Stimulated activated CD8-positive, alpha-beta memory T cell treated with anti-CD3 and anti-CD28 coated beads, Interleukin-2, amount 100 ng/mL, for 48 hours (primary cell): ENCODE results near the gene RAB11FIP3.
"Not testable (repeated sequence)": the region's sequence is repeated elsewhere in the genome, so short reads cannot be mapped to it uniquely, and the experiment has no call there.

Experiments used
- DNase-seq, 2 donors: peaks; one replicate each; pipeline ENCODE4 v3.0.0-alpha.2; 2020; ENCODE audit warnings: low read depth in 2 of 2

Gene RAB11FIP3

DNA sequence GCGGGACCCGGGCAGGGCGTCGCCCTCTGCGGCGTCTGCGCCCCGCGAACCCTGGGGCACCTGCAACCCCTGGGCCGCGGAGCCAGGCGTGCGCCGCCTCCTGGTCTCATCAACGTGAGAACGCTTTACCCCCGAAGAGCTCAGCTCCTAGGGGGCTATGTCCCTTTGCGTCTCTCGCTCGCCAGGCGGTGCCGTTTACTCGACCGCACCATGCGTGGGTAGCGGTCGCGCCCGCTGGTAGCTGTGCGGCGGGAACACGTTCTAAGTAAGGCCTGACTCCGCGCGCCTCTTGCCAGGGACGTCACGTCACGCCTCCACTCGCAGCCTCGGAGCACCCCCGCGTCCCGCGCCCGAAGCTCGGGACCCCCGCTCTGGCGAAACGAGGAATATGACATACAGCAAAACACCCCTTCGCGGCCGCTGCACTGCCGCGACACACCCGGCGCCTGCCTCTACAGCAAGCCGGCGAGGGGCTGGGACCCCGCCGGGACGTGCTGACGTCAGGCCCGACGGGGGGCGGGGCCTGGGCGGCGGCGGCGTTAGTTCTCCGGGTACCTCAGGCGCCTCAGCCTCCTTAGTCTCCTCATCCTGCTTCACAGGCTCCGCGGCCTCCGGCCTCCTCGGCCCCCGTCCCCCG lies at the start of gene RAB11FIP3:
Gene RAB11FIP3, plus strand, starts transcription at position 568 of the 637 bp plus-strand sequence. CDS start 358 bp downstream, outside the sequence.
- peak; percentile 80 to 82 for DNase-seq

GRCh38 chr16:375927-376816 lies 49.3 kb upstream of the RAB11FIP3 start:
- DNase-seq: no peak

DNA sequence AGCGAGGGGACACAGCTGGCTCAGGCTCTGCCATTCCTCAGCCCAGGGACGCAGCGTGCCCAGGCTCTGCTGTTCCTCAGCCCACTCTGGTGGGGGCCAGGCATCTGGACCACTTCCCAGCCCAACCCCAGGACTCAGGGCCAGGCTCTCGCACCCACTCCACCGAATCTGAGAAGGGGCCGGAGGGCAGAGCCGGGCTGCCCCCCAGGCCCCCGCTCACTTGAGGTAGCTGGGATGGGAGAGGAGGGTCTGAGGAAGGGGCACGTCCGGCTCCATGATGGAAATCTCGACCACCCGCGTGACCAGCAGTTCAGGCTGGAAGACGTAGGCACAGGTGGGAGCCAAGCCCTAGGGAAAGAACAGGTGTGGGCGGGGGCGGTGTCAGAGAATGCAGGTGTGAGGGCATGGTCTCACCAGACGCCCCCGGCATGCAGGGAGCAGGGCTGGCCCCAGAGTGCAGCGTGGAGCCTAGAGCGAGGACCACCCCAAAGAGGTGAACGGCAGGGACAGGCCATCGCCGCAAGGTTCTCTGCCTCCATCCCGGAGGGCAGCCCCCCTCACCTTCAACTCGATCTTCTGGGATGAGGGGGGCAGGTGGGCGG lies 48.5 kb upstream of the RAB11FIP3 start:
- DNase-seq: no peak

GRCh38 chr16:377419-377951 lies 48.0 kb upstream of the RAB11FIP3 start:
- no peak for DNase-seq

- not testable (repeated sequence) for DNase-seq
Observed at GRCh38 chr16:378113-378820, 47.2 kb upstream of the RAB11FIP3 start.

DNA sequence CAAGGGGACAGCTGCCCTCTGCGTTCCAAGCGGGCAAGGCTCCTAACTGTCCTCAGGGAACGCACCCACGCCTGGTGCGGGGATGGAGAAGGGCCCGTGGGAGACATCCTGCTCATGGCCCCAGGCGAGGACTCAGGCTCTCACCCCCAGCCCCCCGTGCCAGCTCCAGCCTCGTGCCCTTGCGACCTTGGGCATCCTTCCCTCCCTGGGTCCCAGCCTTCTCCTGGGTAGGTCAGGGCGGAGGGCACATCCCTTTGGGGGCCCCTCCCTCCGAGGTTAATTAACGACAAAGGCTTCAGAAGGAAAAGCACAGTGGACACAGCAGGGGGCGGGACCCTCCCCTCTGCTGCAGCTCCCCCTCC lies 46.6 kb upstream of the RAB11FIP3 start:
- no peak for DNase-seq

GRCh38 chr16:379183-379960 lies 46.1 kb upstream of the RAB11FIP3 start:
- DNase-seq: no peak

GRCh38 chr16:379961-380761 lies 45.3 kb upstream of the RAB11FIP3 start:
- no peak for DNase-seq

- no peak for DNase-seq
Observed at GRCh38 chr16:380762-381011, 44.8 kb upstream of the RAB11FIP3 start.

- DNase-seq: no peak
Observed at GRCh38 chr16:381012-381788, 44.2 kb upstream of the RAB11FIP3 start.

GRCh38 chr16:381789-382717 lies 43.4 kb upstream of the RAB11FIP3 start, which contains the start of gene PGAP6:
TSS of gene PGAP6 (minus strand) at chr16:381978. CDS start at chr16:381821, 157 bp downstream.
- DNase-seq: peak; percentile 47 to 61

GRCh38 chr16:383326-384051 lies 42.0 kb upstream of the RAB11FIP3 start:
- peak in 1 of 2 donors; percentile 37 for DNase-seq

DNA sequence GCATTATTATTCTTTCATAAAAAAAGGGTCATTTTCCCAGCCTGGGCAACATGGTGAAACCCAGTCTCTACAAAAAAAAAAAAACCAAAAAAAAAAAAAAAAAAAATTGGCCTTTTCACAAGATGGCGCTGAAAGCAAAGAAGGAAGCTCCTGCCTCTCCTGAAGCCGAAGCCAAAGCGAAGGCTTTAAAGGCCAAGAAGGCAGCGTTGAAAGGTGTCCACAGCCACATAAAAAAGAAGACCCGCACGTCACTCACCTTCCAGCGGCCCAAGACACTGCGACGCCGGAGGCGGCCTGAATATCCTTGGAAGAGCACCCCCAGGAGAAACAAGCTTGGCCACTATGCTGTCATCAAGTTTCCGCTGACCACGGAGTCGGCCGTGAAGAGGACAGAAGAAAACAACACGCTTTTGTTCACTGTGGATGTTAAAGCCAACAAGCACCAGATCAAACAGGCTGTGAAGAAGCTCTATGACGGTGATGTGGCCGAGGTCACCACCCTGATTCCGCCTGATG lies 38.8 kb upstream of the RAB11FIP3 start:
- DNase-seq: no peak

GRCh38 chr16:387761-388666 lies 37.4 kb upstream of the RAB11FIP3 start:
- not testable (repeated sequence) for DNase-seq

DNA sequence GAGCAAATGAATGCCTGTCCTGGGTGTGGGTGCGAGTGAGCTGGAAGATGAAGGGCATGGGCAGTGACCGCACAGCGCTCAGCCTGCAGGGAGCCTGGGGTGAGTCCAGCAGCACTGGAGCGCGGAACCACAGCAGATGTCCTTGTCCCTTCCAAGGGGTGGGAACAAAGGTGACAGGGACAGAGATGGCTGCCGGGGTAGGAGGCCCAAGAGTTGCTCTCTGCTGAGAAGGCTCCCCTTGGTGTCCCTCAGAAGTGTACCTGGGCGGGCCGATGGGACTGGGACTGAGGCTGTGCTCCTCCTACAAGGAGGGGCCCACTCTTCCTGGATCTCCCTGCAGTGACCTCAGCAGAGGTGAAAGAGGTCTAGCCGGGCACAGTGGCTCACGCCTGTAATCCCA lies 36.1 kb upstream of the RAB11FIP3 start:
- DNase-seq: no peak

DNA sequence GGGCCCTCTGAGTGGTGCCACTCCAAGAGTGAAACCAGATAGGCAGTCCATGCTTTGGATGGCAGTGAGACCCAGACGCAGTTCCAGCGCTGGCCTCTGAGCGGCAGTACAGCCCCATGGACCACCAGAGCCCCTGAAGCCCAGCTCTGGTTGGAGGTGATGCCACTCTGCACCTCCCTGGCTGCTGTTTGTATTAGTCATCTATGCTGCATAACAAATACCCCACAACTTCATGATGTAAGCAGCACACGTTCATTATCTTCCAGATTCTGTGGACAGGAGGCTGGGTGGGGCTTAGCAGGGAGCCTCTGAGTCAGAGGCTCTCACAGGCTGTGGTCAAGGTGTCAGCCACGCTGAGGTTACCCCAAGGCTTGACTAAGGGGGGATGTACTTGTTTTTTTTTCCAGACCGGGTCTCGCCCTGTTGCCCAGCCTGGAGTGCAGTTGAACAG lies 33.5 kb upstream of the RAB11FIP3 start:
- DNase-seq: peak; percentile 85
